ENCODE results near the gene RAB33A.

DNA sequence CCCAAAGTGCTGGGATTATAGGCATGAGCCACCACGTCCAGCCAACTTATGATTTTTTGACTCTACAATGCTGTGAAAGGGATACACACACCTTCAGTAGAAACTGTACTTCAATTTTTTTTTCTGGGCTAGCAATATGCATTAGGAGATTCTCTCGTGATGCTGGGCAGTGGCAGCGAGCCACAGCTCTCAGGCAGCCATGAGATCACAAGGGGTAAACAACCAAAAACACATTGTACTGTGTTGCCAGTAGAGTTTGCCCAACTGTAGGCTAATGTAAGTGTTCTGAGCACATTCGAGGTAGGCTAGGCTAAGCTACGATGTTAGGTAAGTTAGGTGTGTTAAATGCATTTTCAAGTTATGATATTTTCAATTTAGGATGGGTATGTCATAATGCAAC lies 25.7 kb downstream of the RAB33A start:
- TF ChIP-seq, protein P1, sequence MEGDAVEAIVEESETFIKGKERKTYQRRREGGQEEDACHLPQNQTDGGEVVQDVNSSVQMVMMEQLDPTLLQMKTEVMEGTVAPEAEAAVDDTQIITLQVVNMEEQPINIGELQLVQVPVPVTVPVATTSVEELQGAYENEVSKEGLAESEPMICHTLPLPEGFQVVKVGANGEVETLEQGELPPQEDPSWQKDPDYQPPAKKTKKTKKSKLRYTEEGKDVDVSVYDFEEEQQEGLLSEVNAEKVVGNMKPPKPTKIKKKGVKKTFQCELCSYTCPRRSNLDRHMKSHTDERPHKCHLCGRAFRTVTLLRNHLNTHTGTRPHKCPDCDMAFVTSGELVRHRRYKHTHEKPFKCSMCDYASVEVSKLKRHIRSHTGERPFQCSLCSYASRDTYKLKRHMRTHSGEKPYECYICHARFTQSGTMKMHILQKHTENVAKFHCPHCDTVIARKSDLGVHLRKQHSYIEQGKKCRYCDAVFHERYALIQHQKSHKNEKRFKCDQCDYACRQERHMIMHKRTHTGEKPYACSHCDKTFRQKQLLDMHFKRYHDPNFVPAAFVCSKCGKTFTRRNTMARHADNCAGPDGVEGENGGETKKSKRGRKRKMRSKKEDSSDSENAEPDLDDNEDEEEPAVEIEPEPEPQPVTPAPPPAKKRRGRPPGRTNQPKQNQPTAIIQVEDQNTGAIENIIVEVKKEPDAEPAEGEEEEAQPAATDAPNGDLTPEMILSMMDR (IDR thresholded peaks at IDR 0.05) = no peak
- no peak for TF ChIP-seq POLR2A (IDR thresholded peaks at IDR 0.05)
